NCI-H748 treated with DMSO at 0.1 percent for 48 hours (cell line): Measurements from ENCODE around the gene SAMD4A.
A peak's percentile ranks its signal among the peaks of the same experiment; 100 is the strongest.

ENCODE experiments used
- DNase-seq: peaks from one replicate; lab custom pipeline; 2025; lab: John Stamatoyannopoulos, UW

Gene SAMD4A

DNA sequence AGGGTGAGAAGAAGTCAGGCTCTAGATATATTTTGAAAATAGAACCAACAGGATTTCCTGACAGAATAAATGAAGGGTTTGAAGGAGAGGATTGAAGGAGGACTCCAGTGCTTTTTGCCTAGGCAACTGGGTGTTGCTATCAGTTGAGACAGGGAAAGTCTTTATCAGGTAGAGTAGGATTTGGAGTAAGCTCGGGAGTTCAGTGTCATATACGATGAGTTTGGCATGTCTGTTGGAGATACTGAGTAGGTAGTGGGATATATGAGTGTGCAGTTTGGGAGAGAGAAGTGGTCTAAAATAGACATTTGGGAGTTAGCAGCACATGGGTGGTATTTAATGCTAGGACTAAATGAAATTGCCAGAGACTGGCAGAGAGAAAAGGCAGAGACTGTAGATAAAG lies 141.2 kb downstream of the SAMD4A start:
- no peak for DNase-seq

DNA sequence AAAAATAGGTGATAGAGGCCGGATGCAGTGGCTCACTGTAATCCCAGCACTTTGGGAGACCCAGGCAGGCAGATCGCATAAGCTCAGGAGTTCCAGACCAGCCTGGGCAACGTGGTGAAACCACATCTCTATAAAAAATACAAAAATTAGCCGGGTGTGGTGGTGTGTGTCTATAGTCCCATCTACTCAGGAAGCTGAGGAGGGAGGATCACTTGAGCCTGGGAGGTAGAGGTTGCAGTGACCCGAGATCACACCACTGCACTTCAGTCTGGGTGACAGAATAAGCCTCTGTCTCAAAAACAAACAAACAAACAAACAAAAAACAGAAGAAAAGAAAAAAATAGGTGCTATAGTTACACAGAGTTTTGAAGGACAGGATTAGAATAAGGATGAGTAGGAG lies 142.1 kb downstream of the SAMD4A start:
- no peak for DNase-seq

DNA sequence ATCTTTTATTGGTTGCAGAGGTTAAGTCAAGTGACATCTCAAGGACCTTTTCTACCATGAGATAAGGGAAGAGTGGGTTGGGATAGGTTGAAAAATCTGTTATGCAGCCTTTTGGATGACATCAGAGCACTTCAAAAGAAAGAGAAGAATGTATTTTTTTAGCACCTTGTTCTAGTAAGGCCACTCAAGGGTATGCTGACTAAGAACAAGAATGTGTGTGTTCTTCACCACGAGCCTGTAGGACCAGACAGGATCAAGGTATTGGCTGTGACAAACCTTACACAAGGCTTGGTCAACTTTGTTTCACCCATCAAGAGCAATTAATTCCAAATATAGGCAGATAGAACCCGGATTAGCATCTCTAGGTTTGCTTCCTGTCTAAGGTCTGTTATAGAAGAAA lies 142.5 kb downstream of the SAMD4A start:
- DNase-seq: no peak

DNA sequence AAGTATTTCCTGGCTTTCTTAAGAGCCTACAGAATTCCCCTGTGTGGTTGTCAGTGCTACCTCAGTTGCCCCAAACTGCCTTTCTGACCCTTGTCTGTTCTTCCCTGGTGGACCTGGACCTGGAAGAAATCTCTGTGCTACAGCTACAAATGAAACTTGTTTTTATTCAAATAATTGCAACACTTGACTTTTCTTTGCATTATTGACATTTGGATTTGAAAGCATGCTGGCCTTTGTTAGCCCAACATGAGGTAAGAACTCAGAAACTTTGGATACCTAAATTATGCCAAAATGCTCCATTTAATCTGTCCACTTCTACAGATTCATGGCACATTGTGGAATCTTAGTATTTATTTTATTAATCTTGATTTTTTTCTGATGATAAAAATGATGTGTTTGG lies 142.9 kb downstream of the SAMD4A start:
- DNase-seq: no peak

DNA sequence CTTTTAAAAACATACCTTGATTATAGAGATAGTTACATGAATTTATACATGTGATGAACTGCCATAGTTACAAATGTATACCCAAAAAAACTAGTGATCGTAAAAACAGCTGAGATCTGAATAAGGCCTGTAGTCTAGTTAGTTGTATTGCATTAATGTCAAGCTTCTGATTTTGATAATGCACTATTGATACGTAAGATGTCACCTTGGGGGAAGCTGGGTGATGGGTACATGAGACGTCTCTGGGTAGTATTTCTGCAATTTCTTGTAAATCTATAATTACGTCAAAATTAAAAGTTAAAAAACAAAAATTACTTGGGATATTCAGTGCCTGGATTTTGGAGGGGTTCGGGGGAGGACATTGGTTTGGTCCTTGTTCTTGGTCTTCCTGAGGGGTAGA lies 144.4 kb downstream of the SAMD4A start:
- no peak for DNase-seq

DNA sequence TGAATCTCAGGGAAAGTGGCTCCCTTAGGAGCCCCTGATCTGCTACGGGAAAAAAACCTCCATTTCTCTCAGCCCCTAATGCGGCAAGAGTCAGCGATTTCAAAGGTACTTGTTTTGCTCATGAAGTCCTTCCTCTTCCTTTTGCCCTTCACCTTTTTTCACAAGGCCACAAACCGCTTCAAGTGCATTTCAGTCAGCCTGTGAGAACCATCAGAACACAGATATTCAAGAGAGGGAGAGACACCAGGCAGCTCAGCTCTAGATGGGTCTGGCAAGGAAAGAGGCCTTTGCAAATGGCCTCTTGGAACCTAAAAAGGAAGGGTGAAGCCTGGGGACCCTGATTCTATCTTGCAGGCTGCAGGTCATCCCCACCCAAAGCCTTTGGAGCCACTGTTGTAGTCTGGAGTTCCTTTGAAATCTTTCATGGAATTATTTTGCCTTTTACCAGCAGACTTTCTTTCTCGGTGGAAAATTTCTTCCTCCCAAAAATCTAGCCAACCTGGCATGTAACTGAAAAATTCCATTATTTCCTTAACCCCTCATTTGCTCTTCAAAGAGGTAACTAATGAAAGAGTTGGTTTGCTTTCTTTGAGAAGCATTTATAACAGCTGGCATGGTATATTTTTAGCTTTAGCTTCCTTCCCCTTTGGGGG lies 145.0 kb downstream of the SAMD4A start:
- no peak for DNase-seq

DNA sequence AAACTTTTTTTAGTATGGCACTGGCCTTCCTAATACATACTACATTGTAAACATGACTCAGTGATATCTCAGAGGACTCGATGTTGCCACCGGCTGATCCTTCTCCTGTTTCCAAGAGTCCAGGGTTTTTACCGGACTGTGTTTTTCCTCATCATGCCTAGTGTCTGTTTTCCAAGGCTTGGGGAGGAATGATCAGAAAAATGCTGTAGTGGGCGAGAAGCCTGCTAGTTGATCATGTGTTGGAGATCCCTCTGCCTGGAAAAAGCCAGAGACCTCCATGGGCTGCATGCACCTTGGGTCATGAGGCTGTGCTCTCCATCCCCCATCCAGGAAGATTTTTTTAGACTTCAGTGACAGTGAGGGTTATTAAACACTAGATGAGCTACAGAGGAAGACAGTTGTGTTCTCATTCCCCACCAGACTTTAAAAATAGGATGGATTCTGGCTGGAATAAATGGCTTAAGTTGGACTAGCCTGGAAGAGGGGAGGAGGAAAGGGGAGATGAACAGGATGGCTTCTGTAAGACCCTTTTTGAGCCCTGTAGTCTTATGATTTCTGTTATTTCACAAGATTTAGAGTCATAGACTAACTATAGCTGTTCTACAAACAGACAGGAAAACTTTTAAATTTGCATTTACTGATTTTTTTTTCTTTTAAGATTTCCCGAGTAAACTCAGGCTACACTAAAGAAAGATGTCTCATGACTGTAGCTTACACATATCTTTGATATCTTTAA lies 145.7 kb downstream of the SAMD4A start:
- no peak for DNase-seq

DNA sequence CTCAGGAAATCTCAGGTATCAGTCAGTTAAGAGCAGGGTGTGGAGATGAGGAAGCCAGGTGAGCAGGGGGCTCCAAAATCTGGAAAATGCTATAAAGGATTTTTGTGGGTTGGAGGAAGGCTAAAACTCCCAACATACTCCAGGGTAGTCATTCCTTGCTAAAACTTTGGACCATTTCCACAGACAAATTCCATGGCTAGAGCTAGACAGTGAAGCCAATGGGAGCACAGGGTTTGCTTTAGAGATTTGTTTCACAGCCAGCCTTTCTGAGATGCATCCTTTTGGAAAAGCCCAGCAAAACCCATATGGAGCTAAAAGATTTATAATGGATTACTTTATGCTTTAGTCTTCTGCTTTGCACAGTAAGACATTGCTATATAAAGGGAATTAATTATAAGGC lies 146.5 kb downstream of the SAMD4A start:
- no peak for DNase-seq

DNA sequence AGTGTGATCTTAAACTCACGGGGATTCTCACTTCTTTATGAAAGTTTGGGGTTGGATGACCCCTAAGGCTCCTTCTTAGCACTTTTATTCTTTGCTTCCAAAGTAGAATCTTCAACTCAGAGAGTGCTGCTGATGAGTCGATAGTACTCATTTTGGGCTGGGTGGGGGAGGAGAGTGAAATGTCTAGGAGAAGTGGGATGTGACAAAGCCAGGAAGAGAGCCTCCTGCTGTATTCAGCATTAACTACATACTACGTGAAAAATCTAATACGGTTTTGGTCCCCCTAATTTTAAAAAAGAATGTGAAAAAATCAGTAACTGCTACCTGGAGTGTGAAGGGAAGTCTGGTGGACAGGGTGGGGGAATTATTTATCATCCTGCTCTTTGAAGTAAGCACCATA lies 148.3 kb downstream of the SAMD4A start:
- no peak for DNase-seq

DNA sequence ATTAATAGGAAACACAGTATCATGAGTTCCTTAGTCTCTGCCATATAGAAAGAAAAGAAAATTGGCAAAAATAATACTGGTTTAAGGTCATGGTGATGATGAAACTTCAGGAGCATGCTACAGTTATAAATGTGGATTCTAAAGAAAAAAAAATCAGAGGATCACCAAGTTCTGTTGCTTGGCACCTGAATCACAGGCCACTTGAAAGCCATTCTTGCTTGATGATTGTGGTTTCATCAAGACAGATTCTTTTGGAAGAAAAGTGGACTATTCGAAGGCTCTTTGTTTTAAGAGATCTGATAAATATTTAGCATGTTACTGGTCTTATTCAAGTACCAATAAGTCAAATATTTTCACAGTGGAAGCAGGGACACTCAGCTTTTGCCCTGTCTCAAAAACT lies 148.9 kb downstream of the SAMD4A start:
- DNase-seq: no peak

DNA sequence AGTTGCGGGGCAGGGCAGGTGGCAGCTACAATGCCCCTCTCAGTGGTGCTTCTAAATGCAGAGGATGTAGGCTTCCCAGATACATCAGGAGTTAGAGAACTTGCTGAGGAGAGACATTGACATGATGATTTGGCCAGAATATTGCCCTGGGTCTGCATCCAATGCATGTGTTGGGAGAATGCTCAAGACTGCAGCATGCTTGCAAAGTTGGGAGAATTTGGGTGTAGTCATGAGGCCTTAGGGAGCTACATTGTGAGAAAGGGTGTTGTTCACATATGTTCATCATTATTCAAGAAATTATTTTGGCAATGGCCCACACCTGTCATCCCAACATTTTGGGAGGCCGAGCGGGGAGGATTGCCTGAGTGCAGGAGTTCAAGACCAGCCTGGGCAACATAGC lies 149.9 kb downstream of the SAMD4A start:
- no peak for DNase-seq

DNA sequence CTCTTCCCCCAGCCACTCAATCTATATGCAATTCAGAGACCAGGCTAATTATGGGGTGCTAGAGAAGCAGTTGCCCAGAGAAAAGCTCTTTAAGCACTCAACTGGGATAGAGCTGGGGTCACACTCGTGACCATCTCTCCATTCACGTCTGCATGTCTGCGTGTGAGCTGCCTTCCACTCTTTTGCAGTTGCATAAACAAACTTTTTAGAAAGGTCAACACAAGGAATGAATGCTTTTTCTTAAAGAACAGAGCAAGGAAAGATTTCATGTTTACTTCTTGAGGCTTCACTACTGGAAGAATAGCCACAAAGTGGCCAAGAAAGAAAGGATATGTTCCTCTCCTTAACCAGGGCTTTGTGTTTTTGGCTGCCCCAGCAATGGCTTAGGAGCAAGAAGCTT lies 151.1 kb downstream of the SAMD4A start:
- no peak for DNase-seq

DNA sequence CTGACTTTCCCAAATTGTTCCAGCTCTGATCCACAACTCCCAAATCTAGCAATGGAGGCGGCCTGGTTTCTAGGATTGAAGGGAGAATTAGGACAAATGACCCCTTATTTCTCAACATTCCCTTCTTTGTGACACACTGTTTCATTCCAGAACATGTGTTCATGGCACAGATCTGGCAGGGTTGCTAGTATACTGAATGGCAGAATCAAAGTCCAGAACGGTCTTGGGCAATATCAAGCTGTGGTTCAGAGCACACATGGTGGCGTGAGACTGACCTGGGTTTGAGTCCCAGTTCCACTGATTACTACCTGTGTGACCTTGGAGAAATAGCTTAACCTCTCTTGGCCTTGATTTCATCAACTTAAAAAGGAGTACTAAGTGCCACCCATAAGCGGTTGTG lies 152.5 kb downstream of the SAMD4A start:
- no peak for DNase-seq

DNA sequence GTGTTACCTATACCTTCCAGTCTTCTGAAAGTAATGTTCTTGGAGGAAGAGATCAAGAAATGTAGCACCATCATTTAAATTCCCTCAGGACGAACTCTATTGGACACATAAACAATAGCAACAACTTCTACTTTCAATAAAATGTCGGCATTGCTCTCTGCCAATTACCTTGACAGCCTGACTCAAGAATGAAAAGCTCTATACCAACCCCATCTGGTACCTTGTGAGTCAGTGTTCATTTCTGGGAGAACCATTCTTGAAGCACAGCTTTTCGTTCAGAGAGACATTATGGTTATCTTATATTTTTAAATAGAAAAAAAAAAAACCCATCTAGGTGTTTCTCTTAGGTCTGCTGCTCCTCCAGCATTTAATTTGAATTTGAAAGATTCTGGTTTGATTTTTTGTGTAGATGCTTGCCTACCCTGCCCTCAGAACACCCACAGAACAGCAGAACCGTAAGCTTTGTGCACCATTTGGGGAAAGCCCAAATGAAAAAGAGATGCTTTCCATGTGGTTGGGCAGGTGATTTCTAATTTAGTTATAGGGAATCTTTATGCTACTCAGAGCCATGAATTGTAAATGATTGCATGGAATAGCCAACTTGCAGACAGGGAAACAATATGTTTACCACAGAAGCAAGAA lies 156.0 kb downstream of the SAMD4A start:
- peak; percentile 9 for DNase-seq

DNA sequence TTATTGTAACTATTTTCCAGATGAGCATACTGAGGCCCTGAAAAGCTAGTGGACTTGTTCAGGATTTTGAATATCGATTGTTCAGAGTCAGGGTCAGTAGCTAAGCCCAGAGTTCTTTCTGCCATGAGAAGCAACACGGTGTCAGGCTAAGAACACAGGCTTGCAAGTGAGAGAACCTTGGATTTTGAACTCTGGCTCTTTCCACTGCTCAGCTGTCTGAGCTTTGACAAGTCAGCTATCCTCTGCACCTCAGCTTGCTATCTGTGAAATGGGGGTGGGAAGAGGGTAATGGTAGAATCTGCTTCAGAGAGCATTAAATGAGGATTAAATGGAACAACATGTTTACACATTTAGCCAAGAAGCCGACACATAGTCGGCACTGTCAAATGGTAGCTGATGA lies 157.2 kb downstream of the SAMD4A start:
- no peak for DNase-seq

DNA sequence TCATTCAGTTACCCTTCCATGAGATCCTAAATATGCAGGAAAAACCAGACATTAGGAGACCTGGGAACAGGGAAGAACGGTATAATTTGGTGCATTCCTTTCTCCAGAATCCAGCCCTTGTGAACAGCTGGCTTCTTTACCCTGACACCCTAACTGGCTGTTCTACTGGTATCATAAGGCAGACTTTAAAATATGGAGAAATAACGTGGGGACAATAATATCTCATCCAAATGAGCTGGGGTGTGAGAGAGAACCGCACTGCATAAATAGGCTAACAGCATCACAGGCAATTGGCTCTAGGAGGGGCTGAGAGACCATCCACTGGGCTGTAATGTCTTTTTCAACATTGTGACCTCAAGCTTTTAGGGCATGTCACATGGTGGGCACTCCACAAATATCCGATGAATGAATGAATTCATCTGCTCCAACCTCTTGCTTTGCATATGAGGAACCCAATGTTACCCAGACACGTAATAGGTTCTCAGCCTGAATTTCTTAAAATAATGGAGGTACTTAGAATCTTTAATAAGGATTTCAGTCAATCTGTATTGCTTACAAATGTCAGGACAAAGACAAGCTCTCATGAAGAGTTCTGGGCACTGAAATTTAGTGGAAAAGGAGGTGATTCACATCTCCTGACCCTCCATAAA lies 157.9 kb downstream of the SAMD4A start:
- DNase-seq: no peak

DNA sequence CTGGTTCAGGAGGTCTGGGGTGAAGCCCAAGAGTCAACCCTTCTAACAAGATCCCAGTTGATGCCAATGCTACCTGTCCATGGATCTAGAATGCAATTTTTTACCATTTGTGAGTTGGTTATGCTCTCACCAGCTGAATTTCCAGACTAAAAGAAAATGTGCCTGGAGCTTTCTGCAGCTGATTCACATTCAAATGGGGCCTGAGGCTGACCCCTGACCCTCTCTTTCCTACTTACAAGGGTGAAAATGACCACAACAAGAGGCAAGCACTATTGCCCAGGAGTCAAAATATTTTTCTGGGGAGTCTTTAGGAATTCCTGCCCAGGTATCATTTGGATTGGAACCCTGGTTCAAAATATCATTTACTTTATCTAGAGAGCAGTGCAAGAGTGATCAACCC lies 159.1 kb downstream of the SAMD4A start:
- no peak for DNase-seq

DNA sequence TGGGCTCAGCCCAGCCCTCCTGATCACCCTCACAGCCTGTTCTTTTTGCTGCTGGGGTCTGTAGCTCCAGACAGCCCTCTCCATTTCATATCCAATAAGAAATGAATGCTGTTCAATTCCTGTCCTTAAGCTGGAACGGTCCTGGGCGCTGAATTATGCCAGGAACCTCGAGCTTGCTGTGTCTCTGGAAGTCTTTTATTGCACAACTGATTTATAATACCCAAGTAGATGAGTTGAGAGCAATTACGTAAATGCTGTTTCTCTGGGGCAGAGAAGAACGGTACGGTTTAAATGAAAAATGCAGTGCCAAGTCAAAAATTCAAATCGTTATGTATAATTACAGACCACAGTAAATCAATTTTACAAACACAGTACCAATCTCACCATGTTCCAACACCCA lies 161.0 kb downstream of the SAMD4A start:
- DNase-seq: no peak

DNA sequence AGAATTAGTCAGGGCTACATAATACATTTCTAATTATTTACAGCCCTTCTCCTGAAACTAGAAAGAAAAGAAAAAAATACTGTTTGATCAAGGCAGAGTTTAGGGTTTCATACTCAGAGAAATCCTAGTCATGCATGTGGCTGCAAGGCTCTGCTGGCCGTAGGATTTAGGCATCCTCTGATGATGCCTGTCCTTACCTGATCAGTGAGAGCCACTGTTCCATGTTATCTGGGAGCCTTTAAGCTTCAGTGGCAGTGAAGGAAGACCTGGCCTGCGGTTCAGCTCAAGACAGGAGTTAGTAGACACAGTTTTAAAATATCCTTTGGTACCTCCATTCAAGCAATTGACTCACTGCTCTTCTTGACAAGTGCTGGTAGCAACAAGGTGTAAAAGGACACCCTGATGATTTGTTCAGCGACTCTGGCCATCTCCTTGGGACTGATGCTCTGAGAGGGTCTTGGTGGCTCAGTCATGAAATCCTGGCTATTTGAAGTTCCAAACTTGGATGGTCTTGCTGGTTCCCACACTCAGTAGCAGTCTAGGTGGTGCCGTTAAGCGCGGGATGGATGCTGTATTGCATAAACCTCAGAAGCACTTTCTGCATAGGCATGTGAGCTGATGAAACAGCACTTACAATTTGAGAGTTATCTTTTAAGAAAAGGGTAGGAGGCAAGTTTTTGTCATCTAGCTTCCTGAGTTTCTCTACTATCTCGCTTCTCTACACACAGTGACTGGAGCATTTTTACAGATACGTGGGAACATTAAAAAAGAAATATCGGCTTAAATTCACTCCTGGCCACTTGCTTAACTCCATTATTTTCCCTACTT lies 162.0 kb downstream of the SAMD4A start:
- no peak for DNase-seq

DNA sequence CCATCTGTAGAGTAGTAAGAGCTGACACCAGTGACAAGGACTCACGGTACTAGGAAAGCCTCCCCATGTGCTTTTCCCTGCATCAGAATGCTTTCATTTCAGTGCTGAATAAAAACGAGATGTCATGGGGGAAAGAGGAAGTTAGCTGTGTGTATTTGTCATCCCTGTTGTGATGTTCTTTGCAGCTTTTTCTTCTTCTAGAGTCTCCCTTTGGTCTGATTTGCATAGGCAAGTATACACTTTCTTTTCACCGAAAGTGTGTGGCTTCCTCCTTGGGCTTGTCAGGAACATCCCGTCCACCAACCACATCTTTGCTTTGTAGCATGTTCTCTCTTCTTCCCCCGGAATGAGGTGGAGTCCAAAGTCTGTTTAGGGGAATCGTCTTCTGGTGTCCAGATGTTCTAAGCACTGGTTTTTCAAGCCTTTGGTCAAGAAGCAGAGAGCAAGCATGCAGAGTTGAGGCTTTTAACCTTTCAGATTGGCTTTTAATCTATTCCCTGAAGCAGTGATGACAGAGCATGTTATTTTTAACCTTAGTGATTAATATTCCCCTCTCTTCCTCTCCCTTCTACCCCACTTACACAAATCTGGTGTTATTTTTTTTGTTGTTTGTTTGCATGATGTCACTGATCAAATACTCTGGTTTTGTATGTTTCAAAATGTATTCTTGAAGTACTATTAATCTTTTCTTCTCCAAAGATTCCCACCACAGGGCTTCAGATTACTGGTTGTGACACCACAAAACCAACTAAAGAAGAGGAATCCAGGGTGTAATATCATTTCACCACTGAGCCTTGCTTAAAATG lies 163.4 kb downstream of the SAMD4A start:
- no peak for DNase-seq

DNA sequence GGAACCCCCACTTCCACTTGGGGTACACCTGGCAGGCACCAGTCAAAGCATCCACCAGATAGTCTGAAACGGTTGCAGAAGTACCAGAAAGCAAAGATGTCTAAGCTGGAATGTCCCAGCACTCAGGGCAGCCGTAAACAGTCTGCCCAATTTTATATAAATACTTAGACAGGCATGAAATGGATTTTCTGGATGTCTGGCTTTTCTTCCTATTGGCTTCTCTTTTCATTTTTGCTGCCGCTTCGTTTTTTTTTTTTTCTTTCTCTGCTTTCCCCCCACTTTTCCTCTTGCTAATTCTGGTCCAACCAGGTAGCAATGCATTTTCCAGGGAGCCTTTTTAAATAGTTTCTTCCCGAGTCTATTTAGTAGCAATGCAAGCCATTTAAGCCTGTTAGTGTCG lies 168.0 kb downstream of the SAMD4A start:
- DNase-seq: no peak
